Liver (tissue), 9 donors: Measurements from ENCODE around the gene HLCS. TPM values are rescaled to one million over a fixed set of nuclear protein-coding genes. Genes with fewer than 3 reads are reported as not detected.

Experiments
- DNase-seq: peaks from one replicate; pipeline ENCODE4 v3.0.0-alpha.2; 2017; ENCODE audit warnings: low spot score
- H3K27ac ChIP-seq, 2 donors: one replicate each; pipeline ENCODE4 v1.7.0; 2013; ENCODE audit warnings: inconsistent platforms in 2 of 2, low read length in 2 of 2, control low read depth in 1 of 2, low read depth in 1 of 2, mild to moderate bottlenecking in 1 of 2
- H3K27me3 ChIP-seq, 4 donors: one replicate each; pipeline versions ENCODE4 v1.6.1 to v1.7.0; 2013; ENCODE audit warnings: low read length in 3 of 4, inconsistent platforms in 1 of 4, mild to moderate bottlenecking in 1 of 4, moderate library complexity in 1 of 4; ENCODE audit not compliant: control insufficient read depth in 4 of 4, insufficient read depth in 4 of 4
- H3K36me3 ChIP-seq, 4 donors: one replicate each; pipeline versions ENCODE4 v1.6.1 to v1.7.0; 2013; ENCODE audit warnings: low read length in 3 of 4, mild to moderate bottlenecking in 3 of 4, low read depth in 1 of 4, moderate library complexity in 1 of 4; ENCODE audit not compliant: control insufficient read depth in 4 of 4, insufficient read depth in 3 of 4
- H3K4me1 ChIP-seq, 4 donors: one replicate each; pipeline versions ENCODE4 v1.6.1 to v1.7.0; 2013; ENCODE audit warnings: low read length in 3 of 4, mild to moderate bottlenecking in 3 of 4, moderate library complexity in 1 of 4; ENCODE audit not compliant: control insufficient read depth in 4 of 4, insufficient read depth in 4 of 4
- H3K4me3 ChIP-seq, 3 donors: one replicate each; pipeline versions ENCODE4 v1.6.1 to v1.7.0; 2013; ENCODE audit warnings: low read length in 3 of 3, control low read depth in 1 of 3, low read depth in 1 of 3, mild to moderate bottlenecking in 1 of 3
- H3K9ac ChIP-seq, 2 donors: one replicate each; pipeline ENCODE4 v1.7.0; 2013; ENCODE audit warnings: low read length in 2 of 2, mild to moderate bottlenecking in 2 of 2, moderate library complexity in 2 of 2, control low read depth in 1 of 2, low read depth in 1 of 2
- H3K9me3 ChIP-seq, 4 donors: one replicate each; pipeline versions ENCODE4 v1.6.1 to v1.7.0; 2013; ENCODE audit warnings: low read length in 3 of 4; ENCODE audit not compliant: control insufficient read depth in 4 of 4
- EGR1 ChIP-seq, 2 donors: IDR thresholded peaks; 2 replicates each; pipeline ENCODE4 v1.6.1; 2016 to 2018; ENCODE audit warnings: antibody characterized with exemption in 2 of 2, low read depth in 2 of 2
- FOXA2 ChIP-seq: IDR thresholded peaks from 2 replicates; pipeline ENCODE4 v1.6.1; 2016; ENCODE audit warnings: antibody characterized with exemption
- HNF4A ChIP-seq, 2 donors: conservative IDR thresholded peaks; 2 replicates each; pipeline ENCODE4 v1.6.1; 2016; ENCODE audit warnings: antibody characterized with exemption in 2 of 2, mild to moderate bottlenecking in 2 of 2
- HNF4G ChIP-seq: IDR thresholded peaks from 2 replicates; pipeline ENCODE4 v1.6.1; 2016; ENCODE audit warnings: antibody characterized with exemption
- JUND ChIP-seq, 2 donors: IDR thresholded peaks; 2 replicates each; pipeline ENCODE4 v1.6.1; 2016; ENCODE audit warnings: antibody characterized with exemption in 2 of 2
- NR2F2 ChIP-seq: IDR thresholded peaks from 2 replicates; pipeline ENCODE4 v1.6.1; 2016; ENCODE audit warnings: antibody characterized with exemption
- RAD21 ChIP-seq, 2 donors: IDR thresholded peaks; 2 replicates each; pipeline ENCODE4 v1.6.1; 2016; ENCODE audit warnings: antibody characterized with exemption in 2 of 2, mild to moderate bottlenecking in 2 of 2
- RXRA ChIP-seq, 2 donors: IDR thresholded peaks; 2 replicates each; pipeline ENCODE4 v1.6.1; 2017 to 2018; ENCODE audit warnings: antibody characterized with exemption in 2 of 2, mild to moderate bottlenecking in 1 of 2
- SP1 ChIP-seq: IDR thresholded peaks from 2 replicates; pipeline ENCODE4 v1.6.1; 2018; ENCODE audit warnings: antibody characterized with exemption, mild to moderate bottlenecking
- TAF1 ChIP-seq: conservative IDR thresholded peaks from 2 replicates; pipeline ENCODE4 v1.6.1; 2016; ENCODE audit warnings: antibody characterized with exemption, mild to moderate bottlenecking
- YY1 ChIP-seq: IDR thresholded peaks from 2 replicates; pipeline ENCODE4 v1.6.1; 2016; ENCODE audit warnings: antibody characterized with exemption, mild to moderate bottlenecking
- WGBS: extraction: QIAGEN DNeasy Blood & Tissue Kit; methylation state at CpG from one replicate; pipeline ENCODE4 v1.1.7; 2013; 5-methylcytosine and 5-hydroxymethylcytosine counted together
- polyA plus RNA-seq, 2 donors: library from polyadenylated mRNA; stranded (reverse) in 1 of 2; unstranded in 1 of 2; fragments of 200-250 nt in 1 of 2; fragments of >200 nt in 1 of 2; fragmentation: Nextera tagmentation in 1 of 2; extraction: Ambion mirVana in 1 of 2; gene quantifications; one replicate each; pipeline versions ENCODE4 v1.2.1 to v1.2.3, GENCODE V29; 2013 to 2015
- total RNA-seq, 2 donors: library from RNA; depleted of rRNA; stranded (reverse); fragments of >200 nt; gene quantifications; one replicate each; pipeline ENCODE4 v1.2.3, GENCODE V29; 2014
- TF ChIP-seq, protein P1 (sequence below): IDR thresholded peaks from 2 replicates; pipeline ENCODE4 v1.6.1; 2016; ENCODE audit warnings: antibody characterized with exemption, mild to moderate bottlenecking
- TF ChIP-seq, protein P2 (sequence below): IDR thresholded peaks from 2 replicates; pipeline ENCODE4 v1.6.1; 2016; ENCODE audit warnings: antibody characterized with exemption
- TF ChIP-seq, protein P3 (sequence below): fragments of 150-350 bp; IDR thresholded peaks from 2 replicates; pipeline ENCODE4 v1.5.1; 2017; ENCODE audit warnings: improper control_type of control experiment, low read depth, low read length; ENCODE audit not compliant: missing input control
- TF ChIP-seq, protein P4 (sequence below): IDR thresholded peaks from 2 replicates; pipeline ENCODE4 v1.6.1; 2016; ENCODE audit warnings: antibody characterized with exemption
- TF ChIP-seq, protein P5 (sequence below): IDR thresholded peaks from 2 replicates; pipeline ENCODE4 v1.6.1; 2016; ENCODE audit warnings: antibody characterized with exemption
- donor health status: healthy.
- donor health status: healthy.
- donor health status: healthy.
- donor health status: healthy.
- donor health status: healthy.

HLCS gene
- total and polyA plus RNA-seq, 4 donors = 6.6 to 22.5 (median 8.3) TPM

DNA sequence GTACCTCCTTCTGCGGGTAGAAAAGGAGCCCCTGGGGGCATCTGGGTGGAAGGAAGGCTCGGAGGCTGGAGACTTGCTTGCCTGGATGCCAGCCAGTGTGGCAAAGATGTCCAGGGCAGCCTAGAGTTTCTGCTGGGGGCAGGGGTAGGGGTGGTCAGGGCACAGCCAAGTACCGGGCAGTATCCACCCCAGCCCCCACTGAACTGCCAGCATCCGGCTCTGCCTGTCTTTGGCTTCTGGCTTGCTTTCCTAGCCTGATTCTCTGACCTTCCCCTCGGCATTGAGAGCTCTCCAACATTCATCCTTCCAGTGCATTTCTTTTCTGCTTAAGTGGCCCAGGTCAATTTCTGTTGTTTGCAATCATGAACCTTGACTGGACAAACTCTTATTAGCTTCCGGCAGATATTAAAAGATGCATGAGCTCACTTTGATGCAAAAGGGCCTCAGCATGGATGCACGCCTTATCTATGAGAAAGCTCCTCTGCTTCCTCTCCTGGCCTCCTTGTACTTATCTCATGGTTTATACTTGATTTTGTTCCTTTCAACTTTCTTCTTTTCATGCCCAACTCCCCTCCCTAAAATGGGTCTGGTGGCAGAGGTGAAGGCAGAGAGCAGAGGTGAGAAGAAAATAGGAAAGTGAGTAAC lies 116.9 kb downstream of the HLCS start:
- Histone ChIP-seq H3K9me3 (no peaks in the 10 kb centered on the region), H3K27ac (no peak overlapping the region)
- 85% methylated on average over 7 of the region's 7 CpGs for WGBS

DNA sequence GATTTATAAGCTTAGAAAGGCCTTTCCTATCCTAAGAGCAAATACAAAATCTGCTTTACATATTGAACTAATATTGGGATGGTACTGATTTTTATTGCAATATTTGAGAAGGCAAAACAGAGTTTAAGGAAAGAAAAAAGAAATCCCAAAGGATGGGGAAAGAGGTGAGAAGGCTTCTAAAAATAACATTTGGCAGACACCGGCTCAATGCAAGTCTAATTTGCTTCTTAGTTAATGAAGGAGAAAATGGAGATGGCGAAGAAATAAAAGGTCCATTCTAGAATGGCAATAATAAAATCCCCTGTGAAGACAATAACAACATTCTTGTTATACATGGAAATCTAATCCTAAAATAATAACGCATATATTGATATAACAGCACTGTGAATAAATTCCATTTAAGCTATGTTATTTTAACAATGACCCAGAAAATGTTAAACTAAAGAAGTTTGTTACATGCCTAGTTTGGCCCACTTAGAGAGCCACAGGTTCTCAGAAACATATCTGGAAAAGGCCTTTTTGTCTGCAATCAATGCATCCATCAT lies 117.7 kb downstream of the HLCS start:
- no peaks in the 10 kb centered on the region for H3K9me3 ChIP-seq
- H3K27me3 ChIP-seq = no peaks in the 10 kb centered on the region
- H3K4me1 ChIP-seq = no peaks in the 10 kb centered on the region
- H3K9ac ChIP-seq = no peak overlapping the region
- no peak overlapping the region for H3K4me3 ChIP-seq
- WGBS = 97% methylated on average over 3 of the region's 3 CpGs
- DNase-seq = no peak
- H3K36me3 ChIP-seq = no peaks in the 10 kb centered on the region
- no peak overlapping the region for H3K27ac ChIP-seq
- TF ChIP-seq RXRA (IDR thresholded peaks at IDR 0.05) = no peak
- TF ChIP-seq, protein P1, sequence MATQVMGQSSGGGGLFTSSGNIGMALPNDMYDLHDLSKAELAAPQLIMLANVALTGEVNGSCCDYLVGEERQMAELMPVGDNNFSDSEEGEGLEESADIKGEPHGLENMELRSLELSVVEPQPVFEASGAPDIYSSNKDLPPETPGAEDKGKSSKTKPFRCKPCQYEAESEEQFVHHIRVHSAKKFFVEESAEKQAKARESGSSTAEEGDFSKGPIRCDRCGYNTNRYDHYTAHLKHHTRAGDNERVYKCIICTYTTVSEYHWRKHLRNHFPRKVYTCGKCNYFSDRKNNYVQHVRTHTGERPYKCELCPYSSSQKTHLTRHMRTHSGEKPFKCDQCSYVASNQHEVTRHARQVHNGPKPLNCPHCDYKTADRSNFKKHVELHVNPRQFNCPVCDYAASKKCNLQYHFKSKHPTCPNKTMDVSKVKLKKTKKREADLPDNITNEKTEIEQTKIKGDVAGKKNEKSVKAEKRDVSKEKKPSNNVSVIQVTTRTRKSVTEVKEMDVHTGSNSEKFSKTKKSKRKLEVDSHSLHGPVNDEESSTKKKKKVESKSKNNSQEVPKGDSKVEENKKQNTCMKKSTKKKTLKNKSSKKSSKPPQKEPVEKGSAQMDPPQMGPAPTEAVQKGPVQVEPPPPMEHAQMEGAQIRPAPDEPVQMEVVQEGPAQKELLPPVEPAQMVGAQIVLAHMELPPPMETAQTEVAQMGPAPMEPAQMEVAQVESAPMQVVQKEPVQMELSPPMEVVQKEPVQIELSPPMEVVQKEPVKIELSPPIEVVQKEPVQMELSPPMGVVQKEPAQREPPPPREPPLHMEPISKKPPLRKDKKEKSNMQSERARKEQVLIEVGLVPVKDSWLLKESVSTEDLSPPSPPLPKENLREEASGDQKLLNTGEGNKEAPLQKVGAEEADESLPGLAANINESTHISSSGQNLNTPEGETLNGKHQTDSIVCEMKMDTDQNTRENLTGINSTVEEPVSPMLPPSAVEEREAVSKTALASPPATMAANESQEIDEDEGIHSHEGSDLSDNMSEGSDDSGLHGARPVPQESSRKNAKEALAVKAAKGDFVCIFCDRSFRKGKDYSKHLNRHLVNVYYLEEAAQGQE = no peak
- TF ChIP-seq, protein P2, sequence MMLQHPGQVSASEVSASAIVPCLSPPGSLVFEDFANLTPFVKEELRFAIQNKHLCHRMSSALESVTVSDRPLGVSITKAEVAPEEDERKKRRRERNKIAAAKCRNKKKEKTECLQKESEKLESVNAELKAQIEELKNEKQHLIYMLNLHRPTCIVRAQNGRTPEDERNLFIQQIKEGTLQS = no peak
- TF ChIP-seq SP1 = no peak
- no peak for TF ChIP-seq FOXA2
- no peak for TF ChIP-seq TAF1
- no peak for TF ChIP-seq YY1
- TF ChIP-seq EGR1 (IDR thresholded peaks at IDR 0.05; ENCODE audit: low read depth in 2 of 2) = no peak
- TF ChIP-seq, protein P3, sequence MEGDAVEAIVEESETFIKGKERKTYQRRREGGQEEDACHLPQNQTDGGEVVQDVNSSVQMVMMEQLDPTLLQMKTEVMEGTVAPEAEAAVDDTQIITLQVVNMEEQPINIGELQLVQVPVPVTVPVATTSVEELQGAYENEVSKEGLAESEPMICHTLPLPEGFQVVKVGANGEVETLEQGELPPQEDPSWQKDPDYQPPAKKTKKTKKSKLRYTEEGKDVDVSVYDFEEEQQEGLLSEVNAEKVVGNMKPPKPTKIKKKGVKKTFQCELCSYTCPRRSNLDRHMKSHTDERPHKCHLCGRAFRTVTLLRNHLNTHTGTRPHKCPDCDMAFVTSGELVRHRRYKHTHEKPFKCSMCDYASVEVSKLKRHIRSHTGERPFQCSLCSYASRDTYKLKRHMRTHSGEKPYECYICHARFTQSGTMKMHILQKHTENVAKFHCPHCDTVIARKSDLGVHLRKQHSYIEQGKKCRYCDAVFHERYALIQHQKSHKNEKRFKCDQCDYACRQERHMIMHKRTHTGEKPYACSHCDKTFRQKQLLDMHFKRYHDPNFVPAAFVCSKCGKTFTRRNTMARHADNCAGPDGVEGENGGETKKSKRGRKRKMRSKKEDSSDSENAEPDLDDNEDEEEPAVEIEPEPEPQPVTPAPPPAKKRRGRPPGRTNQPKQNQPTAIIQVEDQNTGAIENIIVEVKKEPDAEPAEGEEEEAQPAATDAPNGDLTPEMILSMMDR = no peak
- TF ChIP-seq, protein P4, sequence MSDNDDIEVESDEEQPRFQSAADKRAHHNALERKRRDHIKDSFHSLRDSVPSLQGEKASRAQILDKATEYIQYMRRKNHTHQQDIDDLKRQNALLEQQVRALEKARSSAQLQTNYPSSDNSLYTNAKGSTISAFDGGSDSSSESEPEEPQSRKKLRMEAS = no peak

More for the DNA sequence above, 116.9 kb downstream of the HLCS start:
- no peaks in the 10 kb centered on the region for H3K36me3 ChIP-seq
- no peak for DNase-seq
- H3K4me3 ChIP-seq = no peak overlapping the region
- TF ChIP-seq, protein P1 = no peak
- TF ChIP-seq SP1 = no peak
- TF ChIP-seq, protein P4 = no peak
- TF ChIP-seq, protein P5, sequence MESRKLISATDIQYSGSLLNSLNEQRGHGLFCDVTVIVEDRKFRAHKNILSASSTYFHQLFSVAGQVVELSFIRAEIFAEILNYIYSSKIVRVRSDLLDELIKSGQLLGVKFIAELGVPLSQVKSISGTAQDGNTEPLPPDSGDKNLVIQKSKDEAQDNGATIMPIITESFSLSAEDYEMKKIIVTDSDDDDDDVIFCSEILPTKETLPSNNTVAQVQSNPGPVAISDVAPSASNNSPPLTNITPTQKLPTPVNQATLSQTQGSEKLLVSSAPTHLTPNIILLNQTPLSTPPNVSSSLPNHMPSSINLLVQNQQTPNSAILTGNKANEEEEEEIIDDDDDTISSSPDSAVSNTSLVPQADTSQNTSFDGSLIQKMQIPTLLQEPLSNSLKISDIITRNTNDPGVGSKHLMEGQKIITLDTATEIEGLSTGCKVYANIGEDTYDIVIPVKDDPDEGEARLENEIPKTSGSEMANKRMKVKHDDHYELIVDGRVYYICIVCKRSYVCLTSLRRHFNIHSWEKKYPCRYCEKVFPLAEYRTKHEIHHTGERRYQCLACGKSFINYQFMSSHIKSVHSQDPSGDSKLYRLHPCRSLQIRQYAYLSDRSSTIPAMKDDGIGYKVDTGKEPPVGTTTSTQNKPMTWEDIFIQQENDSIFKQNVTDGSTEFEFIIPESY = no peak
- no peak for TF ChIP-seq FOXA2
- TF ChIP-seq JUND (IDR thresholded peaks at IDR 0.05) = no peak
- no peak for TF ChIP-seq RAD21 (IDR thresholded peaks at IDR 0.05)
- TF ChIP-seq TAF1 = no peak
- TF ChIP-seq, protein P2 = no peak
- TF ChIP-seq NR2F2 = no peak
- TF ChIP-seq HNF4A (conservative IDR thresholded peaks at IDR 0.05) = no peak
- no peak for TF ChIP-seq YY1
- TF ChIP-seq HNF4G = no peak
- no peak for TF ChIP-seq EGR1 (IDR thresholded peaks at IDR 0.05; ENCODE audit: low read depth in 2 of 2)
- H3K27me3 ChIP-seq = no peaks in the 10 kb centered on the region
- H3K4me1 ChIP-seq = no peaks in the 10 kb centered on the region
- no peak overlapping the region for H3K9ac ChIP-seq
